NCI-H524 (cell line): ENCODE results near the gene SRCIN1.

Experiments
- DNase-seq, 2 experiments: peaks; one replicate each; lab custom pipeline; 2025; lab: John Stamatoyannopoulos, UW

SRCIN1 gene

DNA sequence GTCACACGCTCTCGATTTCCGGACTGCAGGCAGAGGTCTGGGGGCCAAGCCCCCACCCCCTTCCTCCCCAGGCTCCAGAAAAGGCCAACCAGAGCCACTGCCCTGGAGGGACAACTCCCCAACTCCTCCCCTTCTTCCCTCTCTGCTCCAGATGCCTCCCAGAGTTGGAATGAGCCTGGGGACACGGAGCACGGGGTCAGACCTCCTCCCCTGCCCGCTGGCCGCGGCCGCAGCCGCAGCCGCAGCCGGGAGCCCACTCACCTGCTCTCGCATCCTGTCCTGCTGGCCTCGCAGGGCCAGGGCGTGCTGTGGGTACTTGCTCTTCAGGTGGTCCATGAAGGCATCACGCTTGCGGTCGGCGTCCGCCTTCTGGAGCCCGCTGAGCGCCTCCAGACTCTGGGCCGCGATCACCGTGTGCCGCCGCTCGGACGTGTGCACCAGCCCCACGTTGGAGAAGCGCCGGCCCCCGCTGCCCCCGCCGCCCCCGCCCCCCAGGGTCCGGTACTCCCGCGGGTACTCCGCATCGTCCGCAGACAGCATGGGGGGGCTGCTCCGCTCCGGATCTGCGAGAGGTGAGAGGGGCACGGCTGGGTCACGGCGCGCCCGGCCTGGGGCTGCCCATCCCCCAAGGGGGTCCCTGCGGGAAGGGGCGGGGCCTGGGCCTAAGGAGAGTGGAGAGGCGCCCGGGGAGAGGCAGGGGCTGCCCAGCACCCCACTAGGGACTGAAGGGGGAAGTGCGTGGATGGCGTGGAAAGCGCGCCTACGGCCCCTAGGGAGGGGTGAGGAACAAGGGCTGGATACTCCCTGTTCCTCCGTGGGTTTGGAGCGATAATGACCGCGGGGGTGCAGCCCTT is 27.3 kb downstream of the SRCIN1 start:
- DNase-seq = no peak

DNA sequence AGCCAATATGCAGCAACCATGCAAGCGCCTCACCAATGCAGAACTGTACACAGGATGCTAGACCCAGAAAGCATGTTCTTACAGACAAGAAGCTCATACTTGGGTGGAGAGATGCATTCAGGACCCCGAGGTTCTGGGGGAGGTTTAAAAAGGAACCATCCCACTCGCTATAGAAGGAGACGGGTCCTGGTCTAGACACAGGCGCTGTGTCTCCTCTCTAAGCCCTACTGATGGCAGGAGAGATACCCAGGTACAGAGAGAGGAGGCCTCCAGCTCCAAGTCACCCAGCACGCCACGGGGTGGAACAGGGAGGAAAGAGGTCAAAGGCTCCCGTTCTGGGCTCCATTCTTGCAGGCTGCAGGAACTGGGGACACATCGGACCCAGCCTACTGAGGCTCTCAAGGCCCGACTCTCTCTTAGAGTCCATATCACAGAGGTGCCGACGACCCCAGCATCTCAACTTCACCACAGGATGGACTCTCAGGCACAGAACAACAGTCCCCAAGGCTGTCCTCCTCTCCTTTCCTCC is 28.0 kb downstream of the SRCIN1 start:
- DNase-seq = no peak

DNA sequence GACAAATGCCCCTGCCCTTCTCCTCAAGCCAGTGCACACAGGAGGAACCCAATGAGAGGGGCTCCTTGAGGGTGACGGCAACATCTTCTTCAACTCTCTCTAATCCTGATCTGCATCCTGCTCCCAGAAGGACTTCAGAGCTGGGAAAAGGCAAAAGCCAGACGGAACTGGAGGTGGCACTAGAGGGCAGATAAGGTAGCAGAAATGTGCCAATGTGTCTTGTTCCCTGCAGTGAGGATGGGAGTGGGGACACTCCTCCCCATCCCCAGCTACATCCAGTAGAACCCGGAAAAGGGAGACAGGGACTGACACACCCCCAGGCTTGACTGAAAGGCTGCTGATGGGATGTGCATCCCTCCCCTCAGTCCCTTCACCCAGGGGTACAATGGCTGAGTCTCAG is 28.5 kb downstream of the SRCIN1 start:
- DNase-seq = no peak

DNA sequence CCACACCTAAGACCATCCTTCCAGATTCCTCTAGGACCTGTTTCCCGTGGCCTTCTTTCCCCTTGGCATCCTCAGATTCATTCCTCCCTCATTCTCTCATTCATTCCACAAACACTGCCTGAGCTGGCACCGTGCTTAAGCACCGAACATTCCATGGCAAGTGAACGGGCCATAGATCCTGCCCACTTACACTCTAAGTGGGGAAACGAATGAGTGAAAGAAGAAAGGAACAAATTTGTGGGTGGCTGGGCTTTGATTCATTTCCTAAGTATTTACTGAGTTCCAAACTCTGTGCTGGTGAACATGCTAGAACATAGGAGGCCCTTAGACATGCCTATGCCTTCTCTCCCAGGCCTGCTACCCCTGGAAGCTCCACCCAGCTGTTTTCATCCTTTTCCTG is 30.0 kb downstream of the SRCIN1 start:
- no peak for DNase-seq

DNA sequence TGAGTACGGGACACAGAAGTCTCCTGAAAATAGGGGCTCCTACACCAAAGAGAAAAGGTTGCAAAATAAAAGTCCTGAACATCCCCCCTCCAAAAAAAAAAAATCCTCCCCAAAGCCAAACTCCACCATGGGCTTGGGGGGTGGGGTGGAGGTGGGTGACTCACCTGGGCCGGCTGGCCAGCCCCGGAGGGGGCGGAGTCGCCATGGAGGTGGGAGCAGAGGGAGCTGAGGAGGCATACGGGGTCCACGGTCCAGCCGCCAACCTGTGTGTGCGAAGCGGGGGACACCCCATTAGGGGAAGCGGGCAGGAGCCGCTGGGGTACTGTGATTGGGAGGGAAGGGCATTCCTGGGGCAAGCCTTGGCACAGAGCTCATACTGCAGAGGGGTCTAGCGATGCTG is 31.0 kb downstream of the SRCIN1 start:
- no peak for DNase-seq

DNA sequence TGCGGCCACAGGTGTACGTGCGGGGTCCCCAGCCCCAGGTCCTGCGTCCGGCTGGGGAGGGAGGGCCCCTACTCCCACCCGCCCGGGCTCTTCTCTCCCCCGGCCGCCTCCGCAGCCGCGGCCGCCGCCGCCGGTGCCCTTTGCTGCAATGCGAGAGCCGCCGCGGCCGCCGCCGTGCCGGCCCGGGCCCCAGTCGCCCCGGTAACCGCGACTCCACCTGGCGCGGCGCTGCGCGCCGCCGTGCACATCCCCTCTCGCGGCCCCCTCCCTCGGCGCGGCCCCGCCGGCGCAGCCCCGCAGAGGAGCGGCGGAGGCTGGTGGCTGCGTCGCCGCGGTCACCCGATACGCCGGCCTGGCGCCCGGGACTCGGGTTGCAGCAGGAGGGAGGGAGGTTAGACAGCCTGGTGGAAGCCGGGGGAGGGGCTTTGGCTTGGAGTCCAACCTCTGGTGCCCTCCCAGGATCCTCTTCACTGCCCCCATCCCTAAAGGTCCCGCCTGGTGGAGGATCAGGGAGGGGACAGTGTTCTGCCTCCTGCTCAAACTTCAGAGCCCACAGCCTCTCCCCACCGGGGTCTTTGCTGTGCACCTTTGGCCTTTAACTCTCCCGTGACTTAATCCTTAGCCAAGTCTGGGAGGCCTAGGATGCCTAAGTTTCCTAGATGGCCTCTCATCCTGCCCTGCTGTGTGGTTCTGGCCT is 32.9 kb downstream of the SRCIN1 start:
- DNase-seq = peak in 1 of 2 experiments; percentile 30

DNA sequence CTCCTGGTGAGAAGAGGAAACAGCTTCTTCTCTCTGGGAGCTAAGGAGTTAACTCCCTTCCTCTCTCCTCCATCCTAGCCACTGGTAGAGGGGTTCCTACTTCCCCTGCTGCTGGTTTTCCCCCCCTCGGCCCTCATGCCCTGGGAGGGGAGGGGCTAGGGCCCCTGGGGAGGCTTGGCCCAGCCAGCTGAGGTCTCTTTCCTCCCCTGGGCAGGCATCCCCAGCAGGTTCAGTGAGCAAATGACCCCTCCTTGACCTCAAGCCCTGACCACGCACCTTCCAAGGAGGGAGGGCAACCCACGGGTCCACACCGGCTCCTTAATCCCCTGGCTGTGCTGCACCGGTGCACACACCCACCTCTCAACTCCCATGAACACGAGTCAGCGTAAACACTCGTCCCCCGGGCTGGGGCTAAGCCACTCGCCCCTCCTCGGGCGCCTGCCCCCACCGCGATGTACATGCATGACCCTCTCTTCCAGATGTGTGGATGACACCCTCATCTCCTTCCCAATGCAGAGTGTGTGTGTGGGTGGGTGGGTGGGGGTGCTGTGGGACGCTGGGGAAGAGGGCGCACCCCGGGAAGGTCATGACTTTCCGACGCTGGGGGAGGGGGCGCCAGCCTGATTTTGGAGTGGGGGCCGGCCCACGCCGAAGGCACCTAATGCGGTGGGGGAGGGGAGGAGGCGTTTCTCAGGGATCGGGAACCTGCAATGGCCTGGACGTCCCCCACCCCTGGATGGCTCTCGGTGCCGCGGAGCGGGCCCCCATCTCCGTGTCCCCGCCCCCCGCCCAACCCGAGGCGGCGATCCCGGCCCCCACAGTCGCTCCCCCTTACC is 33.7 kb downstream of the SRCIN1 start:
- DNase-seq = no peak

DNA sequence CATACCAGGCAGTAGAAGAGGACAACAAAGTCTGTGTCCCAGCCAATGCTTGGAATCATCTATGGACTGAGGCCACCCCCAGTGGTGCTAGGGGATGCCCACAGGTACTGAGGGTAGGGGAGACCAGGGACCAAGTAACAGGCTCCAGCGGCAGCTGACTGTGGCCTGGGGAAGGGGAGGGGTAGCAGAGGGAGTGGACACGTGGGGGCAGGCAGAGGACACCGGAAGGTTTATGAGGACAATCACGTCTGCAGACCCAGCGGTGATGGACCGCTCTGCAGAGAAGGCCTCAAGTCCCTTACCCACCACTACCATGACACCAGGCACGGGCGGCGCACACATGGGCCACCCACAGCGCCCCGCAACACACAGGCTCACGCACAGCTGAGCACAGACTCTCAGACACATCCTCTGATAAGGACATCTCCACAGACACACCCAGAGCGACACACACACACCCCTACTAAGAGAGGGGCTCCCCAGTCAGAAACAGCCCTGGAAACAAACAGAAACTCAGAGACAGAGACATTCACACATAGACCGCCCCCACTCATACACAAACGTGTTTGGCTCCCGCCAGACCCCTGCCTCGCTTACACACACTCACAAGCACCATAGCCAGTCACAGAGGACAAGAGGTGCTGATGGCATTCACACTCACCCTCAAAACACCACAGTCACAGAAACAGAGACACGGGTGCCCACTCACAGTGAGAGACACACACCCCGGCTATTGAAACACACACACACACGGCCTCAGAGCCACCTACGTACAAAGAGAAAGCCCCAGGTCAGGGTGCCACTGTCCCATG is 35.8 kb downstream of the SRCIN1 start:
- DNase-seq = no peak

DNA sequence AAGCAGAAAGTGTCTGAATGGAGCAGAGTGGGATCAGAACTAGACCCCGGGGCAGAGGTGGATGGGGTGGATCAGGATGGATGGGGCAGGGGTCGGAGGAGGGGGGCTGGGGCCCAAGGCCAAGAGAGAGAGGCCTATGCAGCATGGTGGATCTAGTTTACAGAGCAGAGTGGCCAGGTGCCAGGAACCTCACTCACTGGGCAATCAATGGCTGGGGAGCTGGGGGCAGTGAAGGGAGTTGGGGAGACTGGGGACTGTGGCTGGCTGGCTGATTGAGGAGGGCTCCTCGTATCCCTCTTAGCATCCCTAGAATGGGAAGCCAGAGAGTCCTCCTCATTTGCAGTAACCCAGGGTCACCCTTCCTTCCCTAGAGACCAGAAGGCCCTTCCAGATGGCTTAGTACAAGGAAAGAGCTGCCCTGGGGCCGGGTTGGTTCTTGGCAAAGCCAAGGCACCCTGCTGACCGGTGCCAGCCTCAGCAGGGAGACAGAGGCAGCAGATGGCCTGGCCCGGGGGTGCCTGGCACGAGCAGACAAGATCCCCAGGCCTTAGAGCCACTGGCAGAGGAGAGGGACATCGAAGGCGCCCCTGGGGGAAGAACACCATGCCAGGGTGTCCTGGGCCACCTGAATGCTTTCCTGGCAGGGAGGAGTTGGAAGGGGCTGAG is 36.8 kb downstream of the SRCIN1 start:
- DNase-seq = peak in 1 of 2 experiments; percentile 32

DNA sequence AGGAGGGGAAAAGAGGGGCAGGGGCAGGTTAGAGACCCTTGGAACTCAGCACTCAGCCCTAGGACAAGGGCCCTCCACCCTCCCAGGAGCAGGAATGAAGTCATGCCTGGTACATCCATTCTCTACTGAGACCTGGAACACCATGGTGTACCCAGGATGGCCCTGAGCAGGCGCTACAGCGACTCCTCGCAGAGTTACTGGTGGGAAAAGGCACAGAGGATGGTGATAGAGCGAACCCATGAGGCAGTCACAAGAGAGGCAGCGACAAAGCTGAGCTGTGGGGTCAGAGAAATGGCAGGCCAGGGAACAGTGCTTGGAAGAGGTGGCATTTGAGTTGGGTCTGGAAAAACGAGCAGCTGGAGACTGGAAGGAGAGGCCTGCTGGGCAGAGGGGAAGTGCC is 37.5 kb downstream of the SRCIN1 start:
- no peak for DNase-seq

DNA sequence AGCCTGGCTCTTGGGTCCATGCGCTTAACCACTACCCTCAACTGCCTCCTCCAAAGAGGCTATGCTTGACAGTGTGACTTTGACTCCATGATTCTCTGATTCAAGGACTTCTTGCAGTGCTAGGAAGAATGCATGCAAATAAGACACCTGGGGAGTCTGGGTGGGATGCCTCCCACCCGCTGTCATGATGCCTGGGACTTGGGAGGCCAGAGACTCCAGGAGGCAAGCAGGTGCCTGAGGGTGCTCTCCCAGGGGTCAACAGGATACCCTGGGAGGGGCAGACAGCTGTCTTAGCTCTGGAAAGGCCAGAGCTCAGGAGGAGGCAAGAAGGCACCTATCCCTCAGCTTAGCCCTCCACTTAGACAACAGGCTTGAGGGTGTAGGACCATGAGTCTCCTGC is 38.4 kb downstream of the SRCIN1 start:
- no peak for DNase-seq

DNA sequence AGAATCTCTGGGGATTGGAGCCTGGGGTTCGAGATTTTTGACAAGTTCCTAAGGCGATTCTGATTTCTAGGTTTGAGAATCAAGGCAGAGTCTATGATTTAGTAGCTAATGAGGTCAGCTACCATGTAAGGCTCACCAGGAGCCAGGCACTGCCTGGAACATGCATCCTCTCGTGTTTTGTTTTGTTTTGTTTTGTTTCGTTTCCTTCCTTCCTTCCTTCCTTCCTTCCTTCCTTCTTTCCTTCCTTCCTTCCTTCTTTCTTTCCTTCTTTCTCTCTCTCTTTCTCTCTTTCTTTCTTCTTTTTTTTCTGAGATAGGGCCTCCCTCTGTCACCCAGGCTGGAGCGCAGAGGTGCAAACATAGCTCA is 39.1 kb downstream of the SRCIN1 start:
- no peak for DNase-seq

DNA sequence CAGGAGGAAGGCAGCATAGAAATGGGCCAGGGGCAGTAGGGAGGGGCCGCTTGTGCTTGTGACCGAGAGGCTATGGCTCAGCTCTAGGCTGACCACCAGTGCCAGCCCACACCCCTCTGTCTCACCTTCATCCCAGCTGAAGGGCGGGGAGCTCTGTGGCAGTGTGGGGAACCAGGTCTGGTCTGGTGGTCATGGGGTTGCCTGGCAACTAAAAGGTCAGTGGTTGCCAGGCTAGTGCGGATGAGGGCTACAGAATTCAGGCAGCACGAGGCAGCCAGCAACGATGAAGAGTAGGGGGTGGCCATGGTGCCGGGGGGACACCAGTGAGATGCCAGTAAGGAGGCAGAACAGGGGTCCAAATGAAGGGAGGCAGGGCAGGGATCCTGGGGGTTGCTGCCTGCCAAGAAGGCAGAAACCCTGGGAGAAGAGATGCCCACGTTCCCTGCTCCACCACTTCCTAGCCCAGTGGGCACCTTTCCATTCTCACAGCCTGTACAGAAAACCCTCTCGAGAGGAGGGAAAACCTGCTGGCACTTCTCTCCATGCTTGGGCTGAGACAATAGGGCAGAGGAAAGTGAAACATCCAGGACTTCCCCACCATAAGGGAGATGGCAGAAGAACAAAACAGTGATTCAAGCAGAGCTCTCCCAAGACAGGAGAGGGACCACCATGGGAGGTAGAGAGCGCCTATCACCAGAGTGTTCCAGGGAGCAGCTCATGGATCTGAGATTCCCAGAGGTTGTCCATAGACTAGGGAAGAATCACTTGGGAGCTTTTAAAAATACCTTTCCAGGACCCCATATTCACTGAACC is 39.7 kb downstream of the SRCIN1 start:
- no peak for DNase-seq

DNA sequence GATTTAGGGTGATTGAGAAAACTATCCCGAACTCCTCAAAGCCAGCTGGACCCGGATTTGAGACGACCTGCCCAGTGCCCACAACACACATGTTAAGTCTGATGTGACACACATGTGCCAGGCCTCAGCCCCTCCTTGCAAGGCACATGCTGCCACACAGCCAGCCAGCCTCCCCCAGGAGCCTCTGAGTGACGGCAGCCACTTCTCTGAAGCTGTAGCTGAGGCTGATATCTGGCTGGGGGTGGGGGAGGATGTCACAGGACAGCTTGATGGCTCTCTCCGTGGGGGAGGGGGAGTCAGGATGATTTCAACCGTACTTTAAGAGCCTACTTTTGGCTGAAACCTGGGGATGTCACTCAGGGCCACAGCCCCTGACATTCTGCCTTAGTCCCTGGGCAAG is 40.9 kb downstream of the SRCIN1 start:
- peak; percentile 44 to 62 for DNase-seq

DNA sequence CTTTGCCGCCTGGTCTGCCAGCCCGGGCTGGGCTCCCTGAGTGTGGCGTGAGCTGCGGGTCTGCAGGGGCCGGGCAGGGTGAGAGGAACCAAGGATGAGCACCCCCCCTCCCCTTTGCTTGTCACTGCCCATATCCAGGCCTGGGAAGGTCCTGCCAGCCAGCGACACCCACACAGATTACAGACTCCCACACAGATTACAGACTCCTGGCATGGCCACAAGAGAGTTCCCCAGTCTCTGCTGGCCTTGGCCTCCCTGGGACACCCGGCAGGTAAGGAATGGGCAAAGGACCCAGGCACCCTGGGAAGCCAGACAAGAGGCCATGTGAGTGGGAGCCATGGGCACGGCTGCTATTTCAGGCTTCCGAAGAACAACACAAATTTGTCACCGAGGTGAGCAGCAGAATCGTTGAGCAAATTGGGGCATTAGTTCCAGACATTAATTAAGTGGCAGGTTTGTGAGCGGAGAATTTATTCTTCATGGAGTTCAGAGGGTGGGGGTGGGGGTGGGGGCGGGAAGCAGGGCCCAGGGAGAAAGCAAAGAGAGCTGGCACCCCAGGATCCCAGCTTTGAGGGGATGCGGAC is 41.4 kb downstream of the SRCIN1 start:
- no peak for DNase-seq

DNA sequence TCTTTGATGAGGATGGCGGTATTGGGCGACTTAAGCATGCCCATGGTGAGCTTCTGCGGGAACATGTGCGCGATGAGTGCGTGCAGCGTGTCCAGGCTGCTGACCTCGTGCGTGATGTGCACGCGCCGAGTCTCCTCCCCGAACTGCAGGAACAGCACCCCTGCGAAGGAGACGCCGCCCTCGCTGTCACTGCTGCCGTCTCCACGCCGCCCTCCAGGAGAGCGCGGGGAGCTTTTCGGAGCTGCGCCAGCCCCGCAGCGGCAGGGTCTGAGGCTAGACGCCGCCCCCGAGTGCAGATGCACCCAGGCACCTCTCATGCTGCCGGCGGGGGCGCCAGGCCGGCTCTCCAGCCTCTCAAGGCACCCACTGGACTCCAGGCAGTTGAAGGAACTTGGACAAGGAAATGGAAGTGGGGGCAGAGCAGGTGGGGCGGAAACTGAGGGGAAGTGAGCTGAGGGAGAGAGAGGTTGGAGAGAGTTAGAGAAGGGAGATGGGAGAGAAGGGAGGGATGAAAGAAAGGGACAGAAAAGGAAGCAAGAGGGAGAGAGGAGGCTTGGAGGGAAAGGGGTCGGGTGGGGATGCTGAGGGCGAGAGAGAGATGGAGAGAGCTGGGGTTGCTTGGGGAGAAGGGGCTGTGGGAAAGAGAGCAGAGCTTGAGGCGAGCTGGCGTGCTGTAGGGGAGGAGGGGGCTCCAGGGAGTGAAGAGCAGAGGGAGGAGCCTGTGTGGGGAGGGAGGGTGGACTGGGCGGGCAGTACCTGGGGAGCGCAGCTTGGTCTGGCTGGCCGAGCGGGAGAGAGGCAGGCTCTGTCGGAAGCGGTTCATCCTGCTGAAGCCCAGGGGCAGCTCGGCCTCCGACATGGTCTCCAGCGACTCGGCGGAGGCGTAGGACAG is 42.1 kb downstream of the SRCIN1 start:
- no peak for DNase-seq

DNA sequence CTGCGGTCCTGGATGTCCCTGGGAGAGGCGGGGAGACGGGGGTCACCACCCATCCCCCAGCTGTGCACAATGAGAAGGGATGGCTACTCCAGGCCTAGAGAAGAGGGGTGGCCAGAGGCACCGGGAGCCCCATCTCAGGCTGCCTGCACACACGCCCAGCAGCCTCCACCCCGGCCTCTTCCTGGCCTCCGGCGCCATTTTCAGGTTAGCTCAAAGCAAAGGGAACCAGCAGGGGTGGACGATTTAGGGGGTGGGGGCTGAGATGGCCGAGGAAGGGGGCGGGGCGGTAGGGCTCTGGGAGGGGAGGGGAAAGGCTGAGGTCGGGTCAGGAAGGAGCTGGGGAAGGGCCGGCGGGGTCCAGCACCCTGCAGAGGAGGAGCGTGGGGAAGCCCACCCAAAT is 42.8 kb downstream of the SRCIN1 start:
- no peak for DNase-seq

DNA sequence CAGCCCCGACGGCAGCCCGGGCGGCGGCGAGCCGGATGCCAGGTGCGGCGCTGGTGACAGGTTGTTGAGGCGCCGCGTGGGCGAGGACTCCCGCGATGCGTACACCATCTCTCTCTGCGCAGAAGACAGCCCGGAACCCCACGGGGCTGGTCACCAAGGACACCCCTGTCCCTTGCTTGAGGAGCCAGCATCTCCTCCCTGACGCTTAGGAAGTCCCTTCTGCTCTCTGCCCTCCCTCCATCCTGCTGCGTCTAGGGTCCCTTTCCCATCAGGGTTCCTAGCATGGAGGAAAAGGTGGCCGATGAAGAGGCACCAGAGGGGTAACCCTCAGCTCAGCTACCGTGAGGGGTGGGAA is 43.6 kb downstream of the SRCIN1 start:
- no peak for DNase-seq
